BLaER1 (cell line): ENCODE measurements around the gene RPL12.
A peak's percentile ranks its signal among the peaks of the same experiment; 100 is the strongest.

ENCODE experiments used
- H3K27ac ChIP-seq: shearing (Covaris generic); formaldehyde crosslinking; 2 replicates; pipeline ENCODE4 v1.8.1; 2022
- H3K27me3 ChIP-seq: shearing (Covaris generic); formaldehyde crosslinking; 2 replicates; pipeline ENCODE4 v1.8.1; 2022
- H3K36me3 ChIP-seq: shearing (Covaris generic); formaldehyde crosslinking; 2 replicates; pipeline ENCODE4 v1.8.1; 2022
- H3K4me1 ChIP-seq: shearing (Covaris generic); formaldehyde crosslinking; 2 replicates; pipeline ENCODE4 v1.8.1; 2022
- H3K4me2 ChIP-seq: shearing (Covaris generic); formaldehyde crosslinking; 2 replicates; pipeline ENCODE4 v1.8.1; 2022
- H3K4me3 ChIP-seq: shearing (Covaris generic); formaldehyde crosslinking; 2 replicates; pipeline ENCODE4 v1.8.1; 2022
- H3K9ac ChIP-seq: shearing (Covaris generic); formaldehyde crosslinking; 2 replicates; pipeline ENCODE4 v1.8.1; 2022
- H3K9me3 ChIP-seq: shearing (Covaris generic); formaldehyde crosslinking; 2 replicates; pipeline ENCODE4 v1.8.1; 2022
- H4K20me1 ChIP-seq: shearing (Covaris generic); formaldehyde crosslinking; 2 replicates; pipeline ENCODE4 v1.8.1; 2022
- Cebpa-rat ChIP-seq: shearing (Covaris generic); IDR thresholded peaks from 2 replicates; pipeline ENCODE4 v1.8.1; 2022

RPL12 gene

GRCh38 chr9:127451858-127452656, 851 bp upstream of the RPL12 start:
- peak overlapping the region; percentile 99 for H3K4me2 ChIP-seq
- peak overlapping the region; percentile 98 for H3K4me3 ChIP-seq
- H3K9ac ChIP-seq, result peak overlapping the region; percentile 99
- no peaks in the 10 kb centered on the region for H3K27me3 ChIP-seq
- peaks cover 45% of the 10 kb centered on the region for H3K36me3 ChIP-seq
- H3K9me3 ChIP-seq, result no peaks in the 10 kb centered on the region
- peak overlapping the region; percentile 99 for H3K27ac ChIP-seq
- peaks cover 37% of the 10 kb centered on the region for H3K4me1 ChIP-seq
- TF ChIP-seq Cebpa-rat, result no peak
- H4K20me1 ChIP-seq, result peaks cover 40% of the 10 kb centered on the region

- Histone ChIP-seq H3K9ac (peak overlapping the region; percentile 99), H3K27me3 (no peaks in the 10 kb centered on the region), H3K4me1 (peaks cover 37% of the 10 kb centered on the region), H4K20me1 (peaks cover 45% of the 10 kb centered on the region), H3K4me2 (peak overlapping the region; percentile 99), H3K27ac (peak overlapping the region; percentile 99), H3K4me3 (peak overlapping the region; percentile 98), H3K9me3 (no peaks in the 10 kb centered on the region), H3K36me3 (peaks cover 46% of the 10 kb centered on the region)
- TF ChIP-seq Cebpa-rat, result no peak
These were observed 327 bp upstream of the RPL12 start for GRCh38 chr9:127451608-127451857.

GRCh38 chr9:127450243-127450760, 904 bp downstream of the RPL12 start:
- H3K4me1 ChIP-seq, result peaks cover 32% of the 10 kb centered on the region
- H3K4me2 ChIP-seq, result peak overlapping the region; percentile 99
- peaks cover 59% of the 10 kb centered on the region for H3K36me3 ChIP-seq
- peaks cover 11% of the 10 kb centered on the region; the same call in 1 of the 2 replicates for H3K9me3 ChIP-seq
- H3K27ac ChIP-seq, result peak overlapping the region; percentile 99
- H3K9ac ChIP-seq, result peak overlapping the region; percentile 99
- peak overlapping the region; percentile 98 for H3K4me3 ChIP-seq
- no peaks in the 10 kb centered on the region for H3K27me3 ChIP-seq
- TF ChIP-seq Cebpa-rat, result no peak
- H4K20me1 ChIP-seq, result peaks cover 58% of the 10 kb centered on the region

- peak overlapping the region; percentile 98 for H3K4me3 ChIP-seq
- peaks cover 36% of the 10 kb centered on the region for H3K4me1 ChIP-seq
- no peaks in the 10 kb centered on the region for H3K27me3 ChIP-seq
- H3K4me2 ChIP-seq, result peak overlapping the region; percentile 99
- H3K9me3 ChIP-seq, result peaks cover 20% of the 10 kb centered on the region
- peaks cover 66% of the 10 kb centered on the region for H4K20me1 ChIP-seq
- peak overlapping the region; percentile 99 for H3K9ac ChIP-seq
- H3K36me3 ChIP-seq, result peaks cover 63% of the 10 kb centered on the region
- peak overlapping the region; percentile 99 for H3K27ac ChIP-seq
- TF ChIP-seq Cebpa-rat, result no peak
These were observed 1.8 kb downstream of the RPL12 start for GRCh38 chr9:127449332-127449966.

- Histone ChIP-seq H3K9me3 (peaks cover 26% of the 10 kb centered on the region), H3K4me2 (peak overlapping the region; percentile 99), H3K4me1 (peaks cover 47% of the 10 kb centered on the region), H4K20me1 (peaks cover 72% of the 10 kb centered on the region), H3K9ac (peak overlapping the region; percentile 99), H3K4me3 (peak overlapping the region; percentile 98), H3K27me3 (no peaks in the 10 kb centered on the region), H3K36me3 (peaks cover 67% of the 10 kb centered on the region), H3K27ac (no peak overlapping the region)
- no peak for TF ChIP-seq Cebpa-rat
These were observed 2.9 kb downstream of the RPL12 start for GRCh38 chr9:127448112-127448805.

GRCh38 chr9:127447416-127448111, 3.6 kb downstream of the RPL12 start:
- Histone ChIP-seq H3K9ac (no peak overlapping the region), H3K36me3 (peaks cover 74% of the 10 kb centered on the region), H3K4me2 (peak overlapping the region; percentile 99; the same call in 1 of the 2 replicates), H3K4me1 (peaks cover 46% of the 10 kb centered on the region), H3K27ac (no peak overlapping the region), H4K20me1 (peaks cover 72% of the 10 kb centered on the region), H3K9me3 (peaks cover 26% of the 10 kb centered on the region), H3K27me3 (no peaks in the 10 kb centered on the region), H3K4me3 (no peak overlapping the region)
- no peak for TF ChIP-seq Cebpa-rat

GRCh38 chr9:127446713-127447415, 4.3 kb downstream of the RPL12 start:
- no peak overlapping the region for H3K4me2 ChIP-seq
- no peaks in the 10 kb centered on the region for H3K27me3 ChIP-seq
- no peak overlapping the region for H3K9ac ChIP-seq
- peaks cover 81% of the 10 kb centered on the region for H3K36me3 ChIP-seq
- no peak overlapping the region for H3K4me3 ChIP-seq
- no peak overlapping the region for H3K27ac ChIP-seq
- peaks cover 72% of the 10 kb centered on the region for H4K20me1 ChIP-seq
- peaks cover 40% of the 10 kb centered on the region for H3K4me1 ChIP-seq
- H3K9me3 ChIP-seq, result peaks cover 26% of the 10 kb centered on the region
- TF ChIP-seq Cebpa-rat, result no peak

GRCh38 chr9:127445851-127446712, 5.1 kb downstream of the RPL12 start:
- H3K4me1 ChIP-seq, result peaks cover 40% of the 10 kb centered on the region
- TF ChIP-seq Cebpa-rat, result no peak
- H4K20me1 ChIP-seq, result peaks cover 72% of the 10 kb centered on the region

More at GRCh38 chr9:127445851-127446712, 5.1 kb downstream of the RPL12 start:
- H3K9ac ChIP-seq, result no peak overlapping the region
- peaks cover 89% of the 10 kb centered on the region for H3K36me3 ChIP-seq
- H3K4me3 ChIP-seq, result no peak overlapping the region
- H3K4me2 ChIP-seq, result no peak overlapping the region
- no peak overlapping the region for H3K27ac ChIP-seq
- no peaks in the 10 kb centered on the region for H3K27me3 ChIP-seq
- peaks cover 26% of the 10 kb centered on the region for H3K9me3 ChIP-seq
